Prostate gland (tissue), 2 donors: ENCODE data around the gene TRH.

Experiments used
- CTCF ChIP-seq, 4 experiments: fragments of 200-600 bp in 2 of 4; fragments of 450-650 bp in 2 of 4; sonication (generic) in 2 of 4; IDR thresholded peaks; 1 replicate in 3 of 4; 2 replicates in 1 of 4; pipeline ENCODE4 v1.5.1; 2016 to 2019; ENCODE audit warnings: antibody characterized with exemption in 4 of 4, mild to moderate bottlenecking in 2 of 4, moderate library complexity in 2 of 4
- POLR2AphosphoS5 ChIP-seq: sonication (generic); formaldehyde crosslinking; IDR thresholded peaks from one replicate; pipeline ENCODE4 v1.6.1; 2017; ENCODE audit warnings: antibody characterized with exemption

- TF ChIP-seq CTCF (IDR thresholded peaks at IDR 0.05) = no peak
- TF ChIP-seq POLR2AphosphoS5 = no peak
Observed at GRCh38 chr3:129971351-129972052, 3.0 kb upstream of the TRH start.
